Endothelial cell of umbilical vein (primary cell): ENCODE measurements around the gene TAF6.

Experiments used
- CTCF ChIP-seq, 2 donors: IDR thresholded peaks; 1 replicate in 1 of 2; 2 replicates in 1 of 2; pipeline ENCODE4 v1.5.1; 2011; ENCODE audit warnings: low read length in 2 of 2, mild to moderate bottlenecking in 2 of 2, moderate library complexity in 2 of 2, control low read depth in 1 of 2, inconsistent platforms in 1 of 2, low read depth in 1 of 2; ENCODE audit not compliant: insufficient read depth in 1 of 2; ENCODE audit errors: extremely low read depth in 1 of 2
- EZH2 ChIP-seq: IDR thresholded peaks from 2 replicates; pipeline ENCODE4 v1.6.1; 2012; ENCODE audit warnings: borderline replicate concordance, low read depth, mild to moderate bottlenecking, moderate library complexity, low read length, inconsistent platforms; ENCODE audit not compliant: severe bottlenecking
- FOS ChIP-seq: IDR thresholded peaks from 2 replicates; pipeline ENCODE4 v1.6.1; 2011; ENCODE audit warnings: mild to moderate bottlenecking, low read length, moderate library complexity, borderline replicate concordance; ENCODE audit not compliant: insufficient read depth
- JUN ChIP-seq: IDR thresholded peaks from 2 replicates; pipeline ENCODE4 v1.6.1; 2011; ENCODE audit warnings: borderline replicate concordance, low read depth; ENCODE audit not compliant: insufficient read length, insufficient read depth
- MAX ChIP-seq: IDR thresholded peaks from 2 replicates; pipeline ENCODE4 v1.6.1; 2011; ENCODE audit not compliant: insufficient read depth, insufficient read length
- MYC ChIP-seq: IDR thresholded peaks from one replicate; pipeline ENCODE4 v1.6.1; 2011; ENCODE audit warnings: mild to moderate bottlenecking, low read depth, low read length
- POLR2A ChIP-seq: IDR thresholded peaks from 2 replicates; pipeline ENCODE4 v1.6.1; 2012; ENCODE audit warnings: low read depth, mild to moderate bottlenecking, control low read depth, low read length
- POLR2AphosphoS5 ChIP-seq: IDR thresholded peaks from 2 replicates; pipeline ENCODE4 v1.6.1; 2012; ENCODE audit warnings: low read depth, mild to moderate bottlenecking, control low read depth, low read length, moderate library complexity; ENCODE audit not compliant: insufficient read depth

- TF ChIP-seq CTCF (IDR thresholded peaks at IDR 0.05; ENCODE audit: extremely low read depth in 1 of 2, insufficient read depth in 1 of 2, low read depth in 1 of 2, low read length in 2 of 2) (no peak), POLR2A (no peak), MAX (no peak), POLR2AphosphoS5 (no peak), EZH2 (no peak), FOS (no peak), JUN (no peak), MYC (no peak)
Measured at GRCh38 chr7:100072462-100072861, 46.7 kb downstream of the TAF6 start.
